ENCODE data around the gene H2AZ1. TPM values are rescaled to one million over a fixed set of nuclear protein-coding genes. Genes with fewer than 3 reads are reported as not detected.

Gene H2AZ1
- total and polyA plus RNA-seq, 9 of the 15 experiments (the other 6 are each of a cell fraction or from before 2014, with no cell fraction given) = 605 to 4,380 (median 768) TPM

DNA sequence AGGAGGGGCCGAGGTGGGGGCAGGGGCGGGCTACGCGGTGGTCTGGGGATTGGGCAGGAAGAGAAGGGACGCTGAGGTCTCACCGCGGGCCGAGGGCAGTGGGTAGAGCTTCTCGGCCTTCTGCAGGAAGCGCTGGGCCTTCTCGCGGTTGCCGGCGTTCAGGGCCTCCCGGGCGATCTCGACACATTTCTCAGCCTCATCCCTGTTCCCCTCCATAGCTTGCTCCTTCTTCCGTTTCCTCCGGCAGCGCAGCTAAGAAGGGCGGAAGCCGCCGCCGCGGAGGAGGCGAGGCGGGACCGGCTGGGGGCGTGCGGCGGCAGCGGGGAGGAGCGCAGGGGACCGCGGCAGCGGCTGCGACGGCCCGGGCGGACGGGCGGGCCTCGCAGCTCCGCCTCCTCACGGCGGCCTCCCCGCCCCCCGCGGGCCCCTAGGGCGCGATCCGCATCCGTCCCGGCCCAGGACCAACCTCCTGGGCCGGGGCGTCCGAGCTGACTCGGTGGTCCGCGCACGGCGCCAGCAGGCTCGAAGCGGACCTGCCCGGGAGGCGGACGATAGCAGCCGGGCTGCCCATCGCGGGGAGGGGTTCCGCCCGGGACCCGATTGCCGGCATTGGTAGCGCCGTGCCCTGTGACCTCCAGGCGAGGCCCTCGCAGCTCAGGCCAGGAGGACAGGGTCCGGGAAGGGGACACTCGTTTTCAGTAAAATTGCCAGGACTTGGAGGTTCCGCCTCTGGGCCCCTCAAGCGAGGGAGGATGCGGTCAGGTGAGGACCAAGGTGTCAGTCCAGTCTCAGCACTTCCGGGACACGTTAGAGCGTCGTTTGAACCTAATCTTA is 3.5 kb downstream of the H2AZ1 start, which contains the start of gene DNAJB14 (continued):
- TF ChIP-seq GATAD2A (IDR thresholded peaks at IDR 0.05) (peak; percentile 31; the same call in 1 of the 2 replicates), TFAP4 (CRISPR knock-in tag; IDR thresholded peaks at IDR 0.05; ENCODE audit: borderline replicate concordance) (peak; percentile 68), SMARCA4 (IDR thresholded peaks at IDR 0.05) (no peak), ZNF23 (CRISPR knock-in tag; IDR thresholded peaks at IDR 0.05) (0 out of 2 replicates have a peak, but pooled peaks have one; percentile 51), ZBTB17 (CRISPR knock-in tag; IDR thresholded peaks at IDR 0.05) (peak; percentile 84; the same call in 1 of the 2 replicates), ETV1 (tag; conservative IDR thresholded peaks at IDR 0.05; ENCODE audit: low read depth) (peak; percentile 74), CBX1 (IDR thresholded peaks at IDR 0.05; ENCODE audit: low read depth) (peak; percentile 87; the same call in 1 of the 2 replicates), L3MBTL2 (IDR thresholded peaks at IDR 0.05) (peak; percentile 71), XRCC5 (IDR thresholded peaks at IDR 0.05; ENCODE audit: low read depth, low read length) (no peak), TAF7 (tag; IDR thresholded peaks at IDR 0.05) (no peak), ZBTB9 (CRISPR knock-in tag; IDR thresholded peaks at IDR 0.05) (peak; percentile 95; the same call in 1 of the 2 replicates), EGR1 (conservative IDR thresholded peaks at IDR 0.05) (0 out of 2 replicates have a peak, but pooled peaks have one; percentile 29), ZNF717 (CRISPR knock-in tag; IDR thresholded peaks at IDR 0.05) (peak; percentile 93), ARID3B (CRISPR knock-in tag; IDR thresholded peaks at IDR 0.05; ENCODE audit: borderline replicate concordance) (peak; percentile 36; the same call in 1 of the 2 replicates), ZNF764 (CRISPR knock-in tag; IDR thresholded peaks at IDR 0.05; ENCODE audit: low read depth) (peak; percentile 67; the same call in 1 of the 2 replicates), MTA3 (IDR thresholded peaks at IDR 0.05; ENCODE audit: borderline replicate concordance) (peak; percentile 67; the same call in 1 of the 2 replicates), HEY1 (CRISPR knock-in tag; IDR thresholded peaks at IDR 0.05; ENCODE audit: borderline replicate concordance) (no peak), ZBTB2 (IDR thresholded peaks at IDR 0.05) (no peak), E4F1 (CRISPR knock-in tag; IDR thresholded peaks at IDR 0.05; ENCODE audit: borderline replicate concordance) (0 out of 2 replicates have a peak, but pooled peaks have one; percentile 37), ILK (tag; IDR thresholded peaks at IDR 0.05; ENCODE audit: borderline replicate concordance, low read depth) (no peak)

Data from K562 (cell line).